GM12891 (cell line): Measurements from ENCODE around the gene KRTAP4-8.
"Not testable (repeated sequence)": the region's sequence is repeated elsewhere in the genome, so short reads cannot be mapped to it uniquely, and the experiment has no call there.

Experiments
- DNase-seq: peaks from one replicate; pipeline ENCODE4 v3.0.0; 2011; ENCODE audit warnings: low spot score; ENCODE audit not compliant: insufficient read length
- FAIRE-seq: peaks from 2 replicates; lab custom pipeline; 2011; peaks lifted over from hg19 to GRCh38; lab: Jason Lieb, UNC
- PAX5 ChIP-seq: IDR thresholded peaks from 2 replicates; pipeline ENCODE4 v1.6.1; 2011; ENCODE audit warnings: low read length, moderate library complexity, mild to moderate bottlenecking; ENCODE audit not compliant: insufficient read depth, severe bottlenecking
- POLR2A ChIP-seq: IDR thresholded peaks from 2 replicates; pipeline ENCODE4 v1.6.1; 2011; ENCODE audit warnings: low read depth, low read length, control low read depth
- POLR2AphosphoS5 ChIP-seq: IDR thresholded peaks from 2 replicates; pipeline ENCODE4 v1.6.1; 2011; ENCODE audit warnings: low read depth, low read length, control low read depth
- POU2F2 ChIP-seq: IDR thresholded peaks from 2 replicates; pipeline ENCODE4 v1.6.1; 2011; ENCODE audit warnings: low read depth, mild to moderate bottlenecking, control low read depth, low read length, moderate library complexity
- SPI1 ChIP-seq: IDR thresholded peaks from 2 replicates; pipeline ENCODE4 v1.6.1; 2011; ENCODE audit warnings: low read depth, low read length, control low read depth
- TAF1 ChIP-seq: IDR thresholded peaks from 2 replicates; pipeline ENCODE4 v1.6.1; 2011; ENCODE audit warnings: low read depth, low read length, control low read depth

Gene KRTAP4-8

DNA sequence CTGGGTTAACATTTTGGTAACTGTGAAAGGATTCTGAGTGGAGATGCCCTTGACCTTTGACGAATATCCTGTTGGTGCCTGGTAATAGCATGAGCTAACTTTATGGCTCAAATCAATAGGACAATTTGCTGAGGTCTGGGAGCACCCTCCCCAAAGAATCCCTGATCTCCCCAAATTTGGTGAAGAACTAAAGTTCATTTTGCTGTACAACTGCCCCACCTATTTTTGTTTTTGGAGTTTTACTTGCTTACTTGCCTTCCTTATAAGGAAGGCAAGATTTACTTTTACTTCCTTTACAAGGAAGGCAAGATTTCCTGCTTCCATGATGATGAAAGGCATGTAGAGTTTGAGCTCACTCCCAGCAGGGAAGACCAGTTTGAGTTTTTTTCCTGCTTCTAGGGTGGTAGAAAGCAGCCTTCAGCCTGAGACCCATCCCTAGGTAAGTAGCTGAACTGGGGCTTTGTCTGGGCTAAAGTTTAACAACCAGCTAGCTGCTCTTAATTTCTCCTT, 10.1 kb upstream of the KRTAP4-8 start:
- DNase-seq, result no peak
- no peak for FAIRE-seq
- TF ChIP-seq POLR2A (no peak), TAF1 (no peak), SPI1 (no peak), POU2F2 (no peak), PAX5 (no peak)

DNA sequence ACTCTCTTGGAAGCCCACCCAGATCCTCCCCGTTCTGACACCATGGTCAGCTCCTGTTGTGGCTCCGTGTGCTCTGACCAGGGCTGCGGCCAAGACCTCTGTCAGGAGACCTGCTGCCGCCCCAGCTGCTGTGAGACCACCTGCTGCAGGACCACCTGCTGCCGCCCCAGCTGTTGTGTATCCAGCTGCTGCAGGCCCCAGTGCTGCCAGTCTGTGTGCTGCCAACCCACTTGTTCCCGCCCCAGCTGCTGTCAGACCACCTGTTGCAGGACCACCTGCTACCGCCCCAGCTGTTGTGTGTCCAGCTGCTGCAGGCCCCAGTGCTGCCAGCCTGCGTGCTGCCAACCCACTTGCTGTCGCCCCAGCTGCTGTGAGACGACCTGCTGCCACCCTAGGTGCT, 7.4 kb upstream of the KRTAP4-8 start, which contains the start of gene KRTAP4-9:
Gene KRTAP4-9, plus strand, starts transcription at position 43 of the 400 bp plus-strand sequence. Its CDS starts 0 bp downstream, at position 43.
- DNase-seq, FAIRE-seq: not testable (repeated sequence)

GRCh38 chr17:41104386-41105038, 6.6 kb upstream of the KRTAP4-8 start:
- DNase-seq, FAIRE-seq: not testable (repeated sequence)

GRCh38 chr17:41103896-41104295, 6.0 kb upstream of the KRTAP4-8 start:
- TF ChIP-seq POLR2AphosphoS5 (no peak), POLR2A (no peak), POU2F2 (no peak), TAF1 (no peak), PAX5 (no peak), SPI1 (no peak)
- FAIRE-seq, result no peak
- no peak for DNase-seq

DNA sequence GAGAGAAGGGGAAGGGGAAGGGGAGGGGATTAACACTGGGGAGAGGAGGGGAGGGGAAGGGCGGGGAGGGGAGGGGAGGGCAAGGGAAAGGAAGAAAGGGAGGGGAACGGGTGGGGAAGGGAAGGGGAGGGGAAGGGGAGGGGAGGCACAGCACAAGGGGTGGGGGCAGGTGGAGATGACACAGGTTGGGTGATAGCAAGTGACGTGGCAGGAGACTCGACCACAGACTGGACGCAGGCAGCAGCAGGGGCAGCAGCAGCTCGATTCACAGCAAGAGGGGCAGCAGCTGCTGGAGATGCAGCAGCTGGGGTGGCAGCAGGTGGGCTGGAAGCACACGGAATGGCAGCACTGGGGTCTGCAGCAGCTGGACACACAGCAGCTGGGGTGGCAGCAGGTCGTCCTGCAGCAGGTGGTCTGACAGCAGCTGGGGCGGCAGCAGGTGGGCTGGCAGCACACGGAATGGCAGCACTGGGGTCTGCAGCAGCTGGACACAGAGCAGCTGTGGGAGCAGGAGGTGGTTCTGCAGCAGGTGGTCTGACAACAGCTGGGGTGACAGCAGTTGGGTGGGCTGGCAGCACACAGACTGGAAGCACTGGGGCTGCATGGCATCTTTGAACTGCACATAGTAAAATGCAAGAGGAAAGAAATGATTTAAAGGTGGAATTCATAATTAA, 3.8 kb upstream of the KRTAP4-8 start, which contains the start of gene KRTAP4-16:
Gene KRTAP4-16, minus strand, starts transcription at position 624 of the 674 bp plus-strand sequence. Its CDS starts 0 bp downstream, at position 624.
- FAIRE-seq (no peak), DNase-seq (no peak)

GRCh38 chr17:41099682-41100480, 1.9 kb upstream of the KRTAP4-8 start:
- not testable (repeated sequence) for DNase-seq, FAIRE-seq

More for the DNA sequence above, 3.8 kb upstream of the KRTAP4-8 start, which contains the start of gene KRTAP4-16:
- TF ChIP-seq SPI1 (no peak), POU2F2 (no peak), TAF1 (no peak), POLR2A (no peak), POLR2AphosphoS5 (no peak), PAX5 (no peak)

DNA sequence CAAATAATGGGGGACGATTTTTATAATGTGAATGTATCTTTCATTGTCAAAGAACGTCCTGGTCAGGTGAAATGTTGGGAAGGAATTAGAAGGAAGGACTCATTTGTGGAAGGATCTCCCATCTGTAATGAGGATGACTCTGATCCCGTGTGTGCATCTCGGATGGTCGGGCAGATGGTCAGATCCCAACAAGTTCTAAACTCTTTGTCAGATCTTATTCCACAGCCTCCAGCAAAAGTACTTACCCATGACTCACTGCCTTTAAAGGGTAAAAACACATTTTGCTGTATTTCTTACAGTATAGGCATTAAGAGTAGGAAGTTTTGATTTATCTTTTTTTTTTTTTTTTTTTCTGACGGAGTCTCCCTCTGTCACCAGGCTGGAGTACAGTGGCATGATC, 539 bp upstream of the KRTAP4-8 start:
- FAIRE-seq (no peak), DNase-seq (no peak)
- TF ChIP-seq POLR2AphosphoS5 (no peak), POLR2A (no peak), POU2F2 (no peak), TAF1 (no peak), PAX5 (no peak)

- TF ChIP-seq POLR2A, result no peak
- no peak for TF ChIP-seq PAX5
- no peak for TF ChIP-seq SPI1
- no peak for TF ChIP-seq POU2F2
- no peak for TF ChIP-seq TAF1
- TF ChIP-seq POLR2AphosphoS5, result no peak
- no peak for FAIRE-seq
- DNase-seq, result no peak
Measured at GRCh38 chr17:41096055-41096454, 1.9 kb downstream of the KRTAP4-8 start.

DNA sequence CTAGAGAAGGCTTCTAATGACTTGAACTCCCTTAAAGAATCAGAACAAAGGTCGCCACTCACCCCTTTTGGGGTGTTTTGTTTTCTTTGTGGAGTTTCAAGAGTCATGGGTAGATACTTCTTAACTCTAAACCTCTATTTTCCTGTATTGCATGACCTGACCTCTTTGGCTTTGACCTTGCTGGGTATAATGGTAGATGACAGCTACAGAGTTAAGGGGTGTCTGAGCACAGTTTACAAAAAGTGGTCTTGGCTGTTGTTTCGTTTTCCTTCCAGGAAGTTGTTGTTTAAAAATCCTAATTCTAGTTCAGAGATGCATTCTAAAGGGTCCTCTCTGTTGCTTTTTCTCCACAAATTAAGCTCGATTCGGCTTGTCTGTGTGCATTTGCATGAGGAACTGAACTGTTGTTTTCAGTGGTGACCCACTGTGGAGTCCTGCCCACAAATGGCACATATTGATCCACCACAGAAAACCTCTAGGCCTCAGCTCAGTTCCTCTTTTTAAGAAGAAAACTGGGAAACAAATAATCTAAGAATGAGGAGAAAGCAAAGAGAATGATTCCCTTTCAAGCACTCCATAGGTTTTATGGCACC, 9.1 kb downstream of the KRTAP4-8 start:
- FAIRE-seq, DNase-seq: not testable (repeated sequence)

DNA sequence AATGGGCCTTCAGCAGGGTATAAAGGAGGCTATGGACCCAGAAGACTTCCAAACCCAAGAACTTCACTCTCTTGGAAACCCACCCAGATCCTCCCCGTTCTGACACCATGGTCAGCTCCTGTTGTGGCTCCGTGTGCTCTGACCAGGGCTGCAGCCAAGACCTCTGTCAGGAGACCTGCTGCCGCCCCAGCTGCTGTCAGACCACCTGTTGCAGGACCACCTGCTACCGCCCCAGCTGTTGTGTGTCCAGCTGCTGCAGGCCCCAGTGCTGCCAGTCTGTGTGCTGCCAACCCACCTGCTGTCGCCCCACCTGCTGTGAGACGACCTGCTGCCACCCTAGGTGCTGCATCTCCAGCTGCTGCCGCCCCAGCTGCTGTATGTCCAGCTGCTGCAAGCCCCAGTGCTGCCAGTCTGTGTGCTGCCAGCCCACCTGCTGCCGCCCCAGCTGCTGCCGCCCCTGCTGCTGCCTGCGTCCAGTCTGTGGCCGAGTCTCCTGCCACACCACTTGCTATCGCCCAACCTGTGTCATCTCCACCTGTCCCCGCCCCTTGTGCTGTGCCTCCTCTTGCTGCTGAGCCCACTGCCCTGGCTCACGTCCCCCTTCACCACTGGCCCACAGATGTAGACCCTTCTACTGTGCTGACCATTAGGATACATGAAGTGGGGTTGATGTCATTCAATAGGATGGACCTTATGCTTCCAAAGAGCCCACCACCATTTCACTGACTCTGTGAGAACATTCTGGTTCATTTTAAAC, 13.7 kb downstream of the KRTAP4-8 start, which contains the start of gene KRTAP4-7:
Gene KRTAP4-7, plus strand, starts transcription at position 51 of the 757 bp plus-strand sequence. Its CDS starts 57 bp downstream, at position 108.
- FAIRE-seq, DNase-seq: not testable (repeated sequence)

GRCh38 chr17:41083427-41083826, 14.5 kb downstream of the KRTAP4-8 start:
- FAIRE-seq, DNase-seq: not testable (repeated sequence)
